Measurements from ENCODE around the gene FLNC.

Gene FLNC

DNA sequence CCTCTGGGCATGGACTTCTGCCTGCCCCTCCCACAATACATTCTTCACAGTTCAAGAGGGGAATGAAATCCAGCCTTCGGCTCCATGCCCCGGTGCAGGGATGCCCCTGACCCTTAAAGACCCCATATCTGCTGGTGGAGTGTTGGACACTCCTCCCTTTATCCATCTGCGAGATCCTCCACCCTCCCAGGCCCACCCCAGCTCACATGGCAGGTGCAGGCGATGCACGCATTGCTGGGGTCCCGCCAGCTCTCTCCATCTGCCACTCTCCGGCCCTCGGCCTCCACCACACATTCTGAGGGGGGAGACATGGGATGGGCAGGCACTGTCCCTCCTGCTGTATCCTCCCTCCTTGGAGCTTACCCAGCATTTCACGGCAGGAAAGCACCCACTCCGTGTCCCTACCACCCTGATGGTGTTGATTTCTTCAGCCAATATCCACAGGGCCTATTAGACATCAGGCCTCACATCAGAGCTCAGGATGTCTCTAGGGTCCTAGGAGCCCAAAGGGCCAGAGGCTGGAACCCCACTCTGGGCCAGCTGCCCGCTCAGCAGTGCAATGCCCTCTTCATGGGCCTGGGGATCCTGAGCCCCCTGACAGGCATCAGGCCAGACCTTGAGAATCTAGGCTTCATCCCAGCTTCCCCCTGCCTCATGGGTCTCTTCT is 50.7 kb downstream of the FLNC start:
- DNase-seq, result no peak

DNA sequence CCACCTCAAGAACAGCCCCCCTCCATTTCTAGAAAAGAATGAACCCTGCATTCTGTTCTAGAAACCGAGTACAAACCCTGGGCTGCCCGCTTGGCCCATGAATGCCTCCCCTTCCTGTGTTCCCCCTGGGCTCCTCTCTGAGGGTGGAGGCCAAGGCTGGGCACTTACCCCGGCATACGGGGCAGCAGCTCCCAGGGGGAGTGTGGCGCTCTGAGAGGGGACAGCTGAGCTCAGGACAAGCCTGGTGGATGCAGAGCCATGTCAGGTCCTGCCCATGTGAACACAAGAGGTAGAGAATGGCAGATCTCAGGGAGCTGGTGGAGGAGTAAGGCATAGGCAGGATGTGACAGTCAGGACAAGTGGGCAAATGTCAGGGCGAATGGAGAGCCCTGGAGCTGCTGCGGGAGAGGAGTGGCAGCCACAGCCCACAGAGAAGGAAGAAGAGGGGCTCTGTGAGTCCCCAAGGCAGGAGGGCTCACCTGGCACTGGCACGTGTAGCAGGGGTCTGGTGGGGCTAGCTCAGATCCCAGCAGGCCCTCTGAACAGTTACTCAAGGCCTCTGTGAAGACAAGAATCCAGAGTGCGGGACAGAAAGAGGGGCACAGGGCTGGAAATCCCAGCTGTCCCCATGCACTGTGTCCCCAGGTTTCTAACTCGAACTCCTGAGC is 51.4 kb downstream of the FLNC start:
- no peak for DNase-seq

DNA sequence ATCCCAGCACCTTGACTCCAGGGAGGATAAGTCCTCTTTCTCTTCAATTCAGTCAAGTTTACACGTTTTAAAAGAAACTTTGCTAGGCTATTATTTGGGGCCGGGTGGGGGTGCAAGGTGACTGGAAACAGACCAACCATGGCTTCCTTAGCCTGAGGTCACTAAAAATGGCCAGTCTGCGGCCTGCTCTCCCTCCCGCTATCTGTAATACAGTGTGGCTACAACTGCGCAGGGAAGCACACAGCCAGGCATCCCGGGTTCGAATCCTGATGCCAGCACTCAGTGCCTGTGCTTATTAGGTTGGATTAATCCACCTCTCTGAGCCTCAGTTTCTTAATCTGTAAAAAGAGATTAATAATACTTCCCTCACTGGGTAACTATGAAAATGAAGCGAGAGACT is 51.9 kb downstream of the FLNC start:
- no peak for DNase-seq

DNA sequence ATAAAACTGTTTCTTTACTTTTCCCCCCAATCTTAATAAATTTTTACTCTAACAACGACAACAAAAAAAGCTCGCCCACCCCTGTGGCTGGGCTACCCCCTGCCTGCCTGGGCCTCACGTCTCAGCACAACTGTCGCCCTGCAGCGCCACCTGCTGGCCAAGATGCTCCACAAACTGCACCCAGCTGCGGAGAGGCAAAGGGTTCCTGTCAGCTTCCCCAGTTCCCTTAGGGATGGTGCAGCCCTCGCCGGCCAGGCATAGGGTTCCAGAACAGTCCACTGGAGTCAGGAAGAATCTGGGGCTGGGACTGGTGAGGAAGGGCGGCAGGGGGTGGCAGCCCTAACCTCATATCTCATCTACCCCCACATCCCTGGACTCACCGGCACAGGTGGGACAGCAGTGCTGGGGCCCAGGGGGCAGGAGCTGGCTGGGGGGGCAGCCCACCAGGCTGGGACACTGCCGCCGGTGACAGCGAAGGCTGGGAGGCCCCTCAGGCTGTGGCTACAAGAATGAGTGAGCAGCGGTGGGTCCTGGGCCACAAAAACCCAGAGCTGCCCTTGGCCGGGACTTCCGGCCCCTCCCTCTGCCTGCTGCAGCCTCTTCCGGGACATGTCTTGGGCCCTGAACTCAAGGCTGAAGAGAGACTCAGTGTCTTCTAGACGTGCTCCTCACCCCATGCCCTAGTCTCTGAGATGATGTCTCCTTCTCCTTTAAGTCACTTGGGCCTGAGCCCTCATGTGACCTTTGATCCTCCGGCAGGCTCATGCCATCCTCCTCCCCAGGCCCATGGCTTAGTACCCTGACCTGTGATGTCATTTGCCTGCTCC is 53.6 kb downstream of the FLNC start:
- no peak for DNase-seq

DNA sequence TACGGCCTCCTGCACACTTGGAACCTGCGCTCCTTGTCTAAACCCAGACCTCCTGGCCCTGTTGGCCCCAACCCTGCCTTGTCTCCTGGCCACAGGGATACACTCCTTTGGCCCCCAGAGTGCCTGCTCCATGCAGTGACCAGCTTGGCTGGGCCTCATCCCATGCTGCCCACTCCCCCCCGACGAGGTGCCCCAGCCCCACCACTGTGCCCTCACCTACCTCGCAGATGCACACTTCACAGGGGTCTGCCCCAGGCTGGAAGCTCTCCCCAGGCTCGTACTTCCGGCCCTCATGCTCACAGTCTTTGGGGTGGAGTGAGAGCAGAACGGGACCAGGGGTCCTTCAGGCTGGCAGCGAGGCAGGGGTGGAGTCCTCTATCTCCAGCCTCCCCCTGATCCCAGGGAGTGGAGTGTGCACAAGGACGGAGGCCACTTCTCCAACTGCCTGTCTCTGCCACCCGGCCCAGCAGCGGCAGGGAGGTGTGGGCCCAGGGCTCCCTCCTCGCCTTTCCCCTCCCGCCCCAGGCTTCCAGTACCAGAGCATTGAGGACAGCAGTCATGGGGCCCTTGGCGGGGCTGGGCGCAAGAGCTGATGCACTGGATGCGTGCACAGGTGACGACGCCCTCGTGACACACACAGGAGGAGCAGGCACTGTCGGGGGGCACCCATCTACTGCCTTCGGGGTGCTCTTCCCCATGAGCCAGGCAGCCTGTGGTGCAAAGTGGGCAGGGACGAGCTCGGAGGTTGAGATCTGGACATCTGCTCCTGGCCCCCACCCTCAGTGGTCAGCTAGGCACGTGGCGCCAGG is 54.6 kb downstream of the FLNC start:
- no peak for DNase-seq

DNA sequence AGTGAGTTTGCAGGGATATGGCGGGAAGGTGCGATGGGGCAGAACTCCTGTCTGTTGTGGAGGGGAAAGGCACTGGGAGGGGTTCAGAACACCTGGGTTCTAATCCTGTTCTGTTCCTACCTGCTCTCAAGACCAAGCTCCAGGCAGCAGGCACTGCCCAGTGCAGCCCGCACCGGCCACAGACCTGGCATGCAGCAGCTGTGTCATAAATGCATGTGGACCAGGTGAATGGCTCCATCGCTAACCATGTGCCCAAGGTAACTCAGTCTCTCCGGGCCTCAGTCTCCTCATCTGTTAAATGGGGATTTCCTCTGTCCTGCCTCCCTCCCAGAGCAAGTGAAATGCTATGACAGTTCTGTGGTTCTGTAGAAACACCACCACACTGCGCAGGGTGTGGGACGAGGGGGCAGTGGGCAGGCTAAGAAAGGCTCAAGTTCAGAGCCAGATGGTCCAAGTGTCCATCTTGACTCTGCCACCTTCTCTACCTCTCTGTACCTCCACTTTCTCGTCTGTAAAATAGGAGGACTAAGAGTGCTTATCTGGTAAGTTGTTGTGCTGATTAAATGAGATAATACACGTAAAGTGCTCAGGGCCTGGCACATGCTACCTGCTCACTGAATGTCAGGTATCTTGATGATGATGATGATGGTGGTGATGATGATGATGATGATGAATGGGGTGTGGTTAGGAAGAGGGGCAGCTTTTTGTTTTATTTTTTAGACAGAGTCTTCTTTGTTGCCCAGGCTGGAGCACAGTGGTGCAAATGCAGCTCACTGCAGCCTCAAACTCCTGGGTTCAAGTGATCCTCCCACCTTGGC is 55.4 kb downstream of the FLNC start:
- no peak for DNase-seq

DNA sequence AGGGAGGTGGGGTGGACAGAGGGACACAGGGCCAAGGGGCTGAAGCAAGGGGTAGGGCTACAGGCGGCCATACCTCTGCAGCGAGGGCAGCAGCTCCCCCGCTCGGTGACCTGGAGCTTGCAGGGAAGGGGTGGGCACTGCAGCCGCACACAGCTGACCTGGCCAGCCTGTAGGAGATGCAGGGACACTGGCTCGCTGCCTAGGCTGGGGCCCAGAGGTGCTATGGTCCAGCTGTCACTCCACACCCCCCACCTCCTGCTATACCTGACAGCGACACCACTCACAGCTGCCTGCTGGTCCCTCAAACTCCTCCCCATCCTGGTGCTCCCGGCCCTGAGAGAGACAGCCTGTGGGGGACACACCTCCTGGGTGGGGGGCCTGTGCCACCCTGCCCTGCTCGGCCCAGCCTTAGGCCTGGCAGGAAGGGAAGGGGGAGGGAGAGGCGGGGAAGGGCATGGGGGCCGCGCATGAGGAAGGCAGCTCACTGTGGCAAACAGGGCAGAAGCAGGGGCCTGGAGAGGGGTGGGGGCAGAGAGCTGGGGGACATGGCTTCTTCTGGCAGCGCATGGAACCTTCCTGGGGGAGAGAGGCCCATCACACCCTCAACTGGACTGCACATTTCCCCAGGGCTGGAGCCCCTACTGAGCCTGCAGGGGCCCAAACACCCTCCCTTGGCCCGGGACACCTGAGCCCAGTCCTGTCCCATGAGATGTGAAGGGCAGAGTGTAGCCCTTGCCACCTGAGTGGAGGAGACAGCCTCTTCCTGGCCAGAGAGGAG is 56.4 kb downstream of the FLNC start:
- no peak for DNase-seq

DNA sequence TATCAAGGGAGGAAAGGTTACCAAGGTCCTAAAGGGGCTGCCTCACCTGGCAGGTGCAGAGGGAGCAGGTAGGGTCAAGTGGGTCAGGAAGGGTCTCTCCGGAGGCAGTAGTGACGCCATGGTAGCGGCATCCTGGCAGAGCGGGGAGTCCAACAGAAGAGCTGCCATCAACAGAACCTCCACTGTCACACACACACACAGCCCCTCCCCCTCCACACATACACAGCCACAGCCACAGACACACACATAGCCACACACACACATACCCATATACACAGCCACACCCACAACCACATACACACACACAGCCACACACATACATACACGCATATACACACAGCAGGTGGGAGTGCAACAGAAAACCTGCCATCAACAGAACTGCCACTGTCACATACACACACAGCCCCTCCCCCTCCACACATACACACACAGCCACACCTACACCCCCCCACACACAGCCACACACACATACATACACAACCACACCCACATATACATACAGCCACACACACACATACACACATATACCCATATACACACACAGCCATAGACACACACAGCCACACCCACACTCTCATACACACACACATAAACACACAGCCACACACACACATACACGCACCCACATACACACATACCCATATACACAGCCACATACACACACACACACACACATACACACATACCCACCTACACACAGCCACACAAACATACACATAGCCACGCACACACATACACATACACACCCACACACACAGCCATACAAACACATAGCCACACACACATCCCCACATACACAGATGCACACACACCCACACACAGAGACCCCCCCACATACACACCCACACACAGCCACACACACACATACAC is 57.2 kb downstream of the FLNC start:
- no peak for DNase-seq

DNA sequence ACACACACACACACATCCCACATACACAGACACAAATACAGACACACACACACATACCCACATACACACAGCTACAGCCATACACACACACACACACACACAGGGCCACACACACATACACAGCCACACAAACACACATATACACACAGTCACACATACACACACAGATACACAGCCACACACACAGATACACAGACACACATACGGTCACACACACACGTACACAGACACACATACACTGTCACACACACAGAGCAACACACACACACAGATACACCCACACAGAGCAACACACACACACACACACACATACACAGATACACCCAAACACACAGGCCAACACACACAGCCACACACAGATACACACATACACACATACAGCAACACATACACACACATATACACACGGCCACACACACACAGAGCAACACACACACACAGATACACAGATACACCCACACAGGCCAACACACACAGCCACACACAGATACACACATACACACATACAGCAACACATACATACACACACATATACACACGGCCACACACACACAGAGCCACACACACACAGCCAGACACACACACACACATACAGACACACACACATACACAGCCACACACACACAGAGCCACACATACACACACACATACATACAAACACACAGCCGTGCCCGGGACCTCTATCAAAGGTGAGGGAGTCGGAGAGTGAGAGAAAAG is 58.0 kb downstream of the FLNC start:
- DNase-seq, result no peak

DNA sequence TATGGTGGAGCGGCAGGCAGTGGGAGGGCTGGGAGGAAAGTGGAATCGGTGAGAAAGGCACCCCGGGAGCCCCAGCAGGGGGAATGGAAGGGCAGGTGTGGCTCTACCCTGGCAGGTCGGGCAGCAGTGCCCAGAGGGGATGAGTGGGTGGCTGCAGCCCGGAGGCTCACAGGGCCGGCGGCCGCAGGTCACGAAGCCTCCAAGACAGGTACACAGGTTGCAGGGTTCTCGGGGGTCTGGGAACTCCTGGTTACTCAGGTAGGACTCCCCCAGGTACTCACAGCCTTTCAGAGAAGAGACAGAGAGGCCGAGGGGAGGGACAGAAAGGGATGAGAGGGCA is 58.5 kb downstream of the FLNC start:
- no peak for DNase-seq

DNA sequence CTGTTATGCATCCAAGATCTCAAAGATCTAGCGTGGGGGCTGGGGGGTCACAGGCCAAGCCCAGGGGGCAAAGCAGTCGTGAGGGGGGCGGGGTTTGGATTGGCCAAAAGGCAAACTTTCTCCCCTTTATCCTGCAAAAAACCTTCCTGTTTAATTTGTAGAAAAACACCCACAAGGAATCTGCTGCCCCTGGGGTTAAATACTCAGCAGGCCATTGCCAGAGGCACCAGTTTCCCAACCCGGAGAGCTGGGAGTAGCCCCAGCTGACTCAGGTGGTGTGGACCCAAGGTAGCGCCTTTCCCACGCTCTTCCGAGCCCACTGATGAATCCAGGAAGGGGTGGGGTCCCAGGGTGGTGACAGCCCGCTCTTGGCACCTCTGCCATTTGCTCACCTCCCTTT is 58.9 kb downstream of the FLNC start:
- DNase-seq, result no peak

DNA sequence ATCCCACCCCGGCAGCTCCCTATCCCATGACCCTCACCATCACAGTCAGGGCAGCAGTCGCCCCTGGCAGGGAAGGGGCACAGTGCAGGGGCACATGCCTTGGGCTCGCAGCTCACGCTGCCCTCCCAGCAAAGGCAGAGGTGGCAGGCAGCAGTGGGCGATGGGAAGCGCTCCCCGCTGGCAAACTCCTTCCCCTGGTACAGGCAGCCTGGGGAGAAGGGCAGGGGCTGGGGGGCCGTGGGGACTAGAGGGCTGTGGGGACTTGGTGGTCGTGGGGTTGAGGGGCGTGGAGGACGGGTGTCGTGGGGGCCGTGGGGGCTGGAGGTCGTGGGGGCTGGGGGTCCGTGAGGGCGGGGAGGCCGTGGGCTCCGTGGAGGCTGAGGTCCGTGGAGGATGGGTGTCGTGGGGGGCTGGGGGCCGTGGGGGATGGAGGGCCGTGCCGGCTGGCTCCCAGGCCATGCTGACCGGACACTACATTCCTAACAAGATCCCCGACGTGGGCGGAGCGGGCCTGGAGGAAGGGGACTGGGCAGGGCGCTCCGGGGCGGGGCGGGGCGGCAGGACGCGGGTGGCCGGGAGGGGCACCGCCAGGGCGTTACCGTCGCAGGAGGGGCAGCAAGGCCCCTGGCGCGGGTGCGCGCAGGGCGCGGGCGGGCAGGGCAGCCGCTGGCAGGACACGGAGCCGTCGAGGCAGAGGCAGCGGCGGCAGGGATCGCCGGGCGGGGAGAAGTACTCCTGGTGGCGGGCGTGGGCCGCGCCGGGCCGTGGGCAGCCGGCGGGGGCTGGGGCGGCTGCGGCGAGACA is 60.3 kb downstream of the FLNC start:
- DNase-seq, result no peak

DNA sequence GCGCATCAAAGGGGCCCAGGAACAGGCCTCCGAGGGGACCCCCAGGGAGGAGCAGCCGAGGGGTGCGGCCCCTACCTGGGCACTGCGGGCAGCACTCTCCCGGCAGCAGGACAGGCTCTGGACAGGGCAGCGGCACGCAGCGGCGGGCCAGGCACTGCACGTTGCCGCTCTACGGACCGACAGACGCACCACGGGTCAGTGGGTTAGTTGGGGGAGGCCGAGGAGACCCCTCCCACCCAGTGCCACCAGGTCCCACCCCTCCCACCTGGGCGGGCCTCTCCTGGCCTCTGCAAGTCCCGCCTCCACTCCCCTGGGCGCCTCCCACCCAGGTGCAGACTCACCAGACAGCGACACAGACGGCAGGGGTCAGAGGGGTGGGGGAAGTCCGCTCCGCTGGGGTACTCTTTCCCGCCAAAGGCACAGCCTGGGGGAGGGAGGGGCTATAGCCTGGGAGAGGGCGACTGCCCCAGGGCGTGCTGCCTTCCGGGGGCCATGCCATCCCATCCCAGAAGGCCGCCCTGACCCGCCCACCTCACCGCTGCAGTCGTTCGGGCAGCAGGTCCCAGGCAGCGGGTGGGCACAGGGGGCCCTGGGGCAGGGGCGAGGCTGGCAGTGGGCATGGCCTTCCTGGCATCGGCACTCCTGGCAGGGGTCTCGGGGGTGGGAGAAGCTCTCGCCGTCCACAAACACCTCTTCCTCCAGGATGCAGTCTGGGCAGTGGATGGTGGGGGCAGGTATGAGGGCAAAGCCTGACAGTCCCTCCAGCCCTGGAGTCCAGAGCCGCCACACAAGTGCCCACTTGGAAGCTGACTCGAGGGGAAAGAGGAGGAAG is 61.1 kb downstream of the FLNC start:
- no peak for DNase-seq

DNA sequence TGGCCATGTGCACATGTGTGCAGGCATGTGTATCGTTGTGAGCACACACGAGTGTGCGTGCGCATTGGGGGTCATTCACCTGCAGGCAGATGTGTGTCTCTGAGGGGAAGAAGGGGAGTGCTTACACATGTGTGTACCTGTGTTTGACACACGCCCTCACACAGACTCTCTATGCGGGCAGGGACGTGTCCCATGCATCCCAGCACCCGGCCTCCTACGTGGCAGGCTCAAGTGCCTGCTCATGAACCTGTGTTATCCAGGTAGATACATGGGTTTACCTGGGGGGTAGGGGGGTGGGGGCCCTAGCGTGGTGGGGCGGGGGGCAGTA is 61.7 kb downstream of the FLNC start:
- no peak for DNase-seq

DNA sequence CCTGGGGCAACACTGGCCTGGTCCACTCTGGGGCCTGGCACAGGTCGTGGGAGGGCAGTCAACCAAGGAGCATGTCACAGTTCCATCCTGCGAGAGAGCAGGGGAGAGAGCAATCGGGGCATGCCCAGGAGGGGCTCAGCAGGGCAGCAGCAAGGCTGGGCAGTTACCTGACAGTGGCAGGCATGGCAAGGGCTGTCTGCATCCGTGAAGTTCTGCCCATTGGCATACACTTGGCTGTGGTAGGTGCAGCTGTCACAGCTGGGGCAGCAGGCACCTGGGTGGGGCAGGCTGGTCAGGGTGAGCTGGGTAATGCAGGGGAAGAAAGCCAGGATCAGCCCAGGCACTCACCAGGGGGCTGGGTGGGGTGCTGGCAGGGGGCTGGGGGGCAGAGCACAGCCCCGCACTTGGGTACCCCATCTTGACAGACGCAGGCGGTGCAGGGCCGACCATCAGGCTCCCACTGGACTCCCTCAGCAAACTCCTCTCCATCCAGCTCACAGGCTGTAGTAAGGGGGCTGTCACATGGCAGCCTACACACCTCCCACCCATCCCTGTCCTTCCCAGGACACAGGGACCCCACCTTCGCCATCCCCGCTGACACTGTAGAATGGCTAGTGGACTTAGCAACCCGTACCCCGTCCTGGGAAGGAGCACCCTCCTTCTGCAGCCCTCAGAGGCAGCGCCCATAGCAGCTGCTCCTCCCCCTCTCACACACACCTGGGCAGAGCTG is 62.5 kb downstream of the FLNC start:
- DNase-seq, result no peak

DNA sequence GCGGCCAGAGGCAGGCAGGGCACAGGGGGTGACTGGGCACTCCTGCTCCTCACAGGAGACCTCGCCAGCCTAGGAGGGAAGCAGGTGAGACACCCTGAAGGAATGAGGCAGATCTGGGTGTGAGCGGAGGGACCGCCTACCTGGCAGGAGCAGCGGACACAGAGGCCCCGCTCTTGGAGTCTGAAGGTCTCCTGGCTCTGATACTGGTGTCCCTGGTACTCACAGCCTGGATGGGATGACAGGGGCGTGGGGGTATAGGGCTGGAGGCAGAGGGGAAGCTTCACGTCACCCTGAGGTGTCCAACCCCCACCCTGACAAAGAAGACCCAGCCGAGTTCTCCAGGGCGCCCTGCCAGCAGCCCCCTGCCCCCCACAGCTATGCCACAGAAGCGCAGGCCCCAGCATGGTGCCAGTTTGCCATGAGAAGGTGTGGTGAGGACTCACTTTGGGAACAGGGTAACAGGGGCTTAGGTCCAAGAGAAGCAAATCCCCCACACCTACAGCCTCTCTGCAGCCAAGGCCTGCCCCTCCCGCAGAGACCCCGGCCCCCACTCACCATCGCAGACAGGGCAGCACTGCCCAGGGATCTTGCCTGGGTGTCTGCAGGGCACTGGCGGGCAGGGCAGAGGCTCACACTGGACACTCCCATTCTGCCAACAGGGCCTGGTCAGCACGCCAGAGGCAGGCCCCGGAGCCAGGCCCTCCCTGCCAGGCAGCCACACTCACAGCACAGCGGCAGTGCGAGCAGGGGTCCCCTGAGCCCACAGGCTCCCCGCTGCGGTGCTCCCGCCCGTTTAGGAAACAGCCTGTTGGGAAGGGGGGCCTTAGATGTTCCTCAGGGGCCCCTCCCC is 63.3 kb downstream of the FLNC start:
- DNase-seq, result no peak

DNA sequence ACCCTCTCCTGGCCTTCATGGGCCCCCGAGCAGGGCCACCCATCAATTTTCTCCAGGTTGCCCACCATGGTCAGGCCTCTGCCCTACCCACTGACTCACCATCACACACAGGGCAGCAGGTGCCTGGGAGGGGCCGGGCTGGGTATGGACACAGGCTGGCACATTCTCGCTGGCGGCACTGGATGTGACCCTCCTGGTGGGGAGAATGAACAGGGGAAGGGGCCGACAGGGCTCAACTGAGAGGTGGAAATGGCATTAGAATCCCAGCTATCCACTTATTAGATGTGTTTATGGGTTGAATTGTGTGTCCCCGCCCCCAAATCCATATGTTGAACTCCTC is 63.9 kb downstream of the FLNC start:
- DNase-seq, result no peak
